ENCODE results near the gene CLASP1.
A peak's percentile ranks its signal among the peaks of the same experiment; 100 is the strongest.
"Not testable (repeated sequence)": the region's sequence is repeated elsewhere in the genome, so short reads cannot be mapped to it uniquely, and the experiment has no call there.

CLASP1 gene

DNA sequence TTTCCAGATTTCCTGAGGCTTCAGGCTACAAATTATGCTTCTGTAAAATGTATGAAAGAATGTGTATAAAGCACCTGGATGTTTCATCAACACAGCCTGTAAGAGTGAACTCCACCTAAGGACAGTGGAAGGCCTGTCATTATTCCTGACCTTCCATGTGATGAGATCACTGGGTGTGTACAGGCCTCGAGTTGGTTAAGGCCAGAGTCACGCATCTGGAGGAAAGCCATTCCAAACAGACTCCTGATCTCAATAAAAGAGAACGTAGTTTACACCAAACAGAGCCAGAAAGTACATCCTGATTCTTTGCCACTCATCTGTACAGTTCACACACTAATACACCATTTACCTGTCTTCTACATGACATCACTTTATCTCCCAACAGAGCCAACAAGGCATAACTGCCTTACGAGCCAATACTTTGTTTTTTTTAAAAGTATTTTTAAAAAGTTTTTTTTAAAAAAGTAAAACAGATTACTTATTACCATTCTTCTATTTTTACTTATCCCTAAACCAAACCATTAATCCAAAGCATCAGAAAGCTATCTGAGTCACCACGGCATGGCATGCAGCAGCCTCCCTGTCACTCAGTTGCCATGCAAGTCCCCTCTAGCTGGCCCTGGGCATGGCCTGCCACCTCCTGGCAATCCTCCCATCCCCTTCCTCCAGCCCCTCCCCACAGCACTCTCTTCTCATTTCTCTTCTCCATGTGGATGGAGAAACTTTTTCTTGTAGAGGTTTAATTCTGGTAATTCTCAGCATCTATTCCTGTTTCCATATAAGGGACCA is 285.4 kb downstream of the CLASP1 start:
- no peak for DNase-seq

DNA sequence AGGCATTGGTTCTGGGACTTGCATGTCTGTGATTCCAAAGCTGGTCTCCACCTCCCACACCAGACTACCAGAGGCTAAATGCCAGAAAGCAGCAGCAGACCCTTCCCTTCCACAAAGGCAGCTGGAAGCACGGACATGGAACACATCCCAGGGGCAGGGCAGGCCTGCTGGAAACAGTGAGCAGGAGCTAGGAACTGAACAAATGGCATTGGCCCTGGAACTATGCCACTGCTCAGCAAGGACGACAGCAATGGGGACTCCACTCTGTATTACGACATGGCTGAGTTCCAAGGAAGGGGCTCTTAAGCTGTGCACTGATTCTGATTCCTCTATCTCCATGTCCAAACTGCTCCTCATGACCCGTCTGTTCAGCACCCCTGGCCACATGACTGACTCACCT is 286.5 kb downstream of the CLASP1 start:
- peak; percentile 15 for DNase-seq

DNA sequence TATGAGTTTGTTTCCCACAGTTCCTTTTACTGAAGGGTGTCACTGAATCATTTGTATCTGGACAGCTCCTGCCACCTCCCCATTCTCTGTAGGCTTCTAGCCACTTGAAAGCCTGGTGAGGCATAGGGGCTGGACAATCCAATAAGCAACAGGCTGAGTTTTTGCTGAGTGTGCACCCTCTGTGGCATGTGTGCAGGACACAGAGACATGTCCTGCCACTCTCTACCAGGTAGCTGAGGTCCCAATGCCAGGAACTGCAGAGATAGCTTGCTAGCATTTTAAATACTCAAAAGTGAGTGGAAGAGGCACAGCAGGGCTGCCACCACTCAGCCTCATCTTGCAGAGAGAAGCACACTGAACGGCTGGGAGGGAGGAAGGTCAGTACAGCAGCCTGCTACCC is 287.0 kb downstream of the CLASP1 start:
- no peak for DNase-seq

DNA sequence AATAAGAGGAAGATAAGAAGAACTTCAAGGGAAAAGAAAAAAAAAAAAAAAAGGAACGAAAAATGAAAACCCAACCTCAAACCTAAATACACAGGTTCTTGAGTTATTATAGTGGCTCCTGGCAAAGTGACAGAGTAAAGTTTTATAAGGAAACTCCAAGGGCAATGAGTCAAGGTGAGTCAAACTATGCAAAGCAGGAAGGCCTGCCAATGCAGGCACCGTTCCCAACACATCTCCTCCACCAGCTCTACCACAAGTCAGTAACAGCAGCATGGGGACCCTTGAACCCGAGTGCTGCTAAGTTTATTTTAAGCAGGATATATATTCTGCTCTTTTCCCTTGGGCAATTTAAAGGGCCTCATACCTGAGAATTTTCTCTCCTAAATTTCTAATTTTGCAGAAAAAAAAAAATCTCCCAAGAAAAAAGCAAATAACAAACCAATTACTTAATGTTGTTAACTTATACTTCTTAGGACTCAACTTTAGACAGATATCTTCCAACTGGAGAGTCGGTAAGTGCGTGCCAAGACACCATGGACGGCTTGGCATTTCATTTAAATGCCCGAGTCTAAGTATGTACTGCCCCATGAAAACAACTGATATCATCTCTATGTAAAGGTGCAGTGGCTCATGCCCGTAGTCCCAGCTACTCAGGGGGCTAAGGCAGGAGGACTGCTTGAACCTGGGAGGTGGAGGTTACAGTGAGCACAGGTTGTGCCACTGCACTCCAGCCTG is 288.5 kb downstream of the CLASP1 start:
- DNase-seq: no peak

DNA sequence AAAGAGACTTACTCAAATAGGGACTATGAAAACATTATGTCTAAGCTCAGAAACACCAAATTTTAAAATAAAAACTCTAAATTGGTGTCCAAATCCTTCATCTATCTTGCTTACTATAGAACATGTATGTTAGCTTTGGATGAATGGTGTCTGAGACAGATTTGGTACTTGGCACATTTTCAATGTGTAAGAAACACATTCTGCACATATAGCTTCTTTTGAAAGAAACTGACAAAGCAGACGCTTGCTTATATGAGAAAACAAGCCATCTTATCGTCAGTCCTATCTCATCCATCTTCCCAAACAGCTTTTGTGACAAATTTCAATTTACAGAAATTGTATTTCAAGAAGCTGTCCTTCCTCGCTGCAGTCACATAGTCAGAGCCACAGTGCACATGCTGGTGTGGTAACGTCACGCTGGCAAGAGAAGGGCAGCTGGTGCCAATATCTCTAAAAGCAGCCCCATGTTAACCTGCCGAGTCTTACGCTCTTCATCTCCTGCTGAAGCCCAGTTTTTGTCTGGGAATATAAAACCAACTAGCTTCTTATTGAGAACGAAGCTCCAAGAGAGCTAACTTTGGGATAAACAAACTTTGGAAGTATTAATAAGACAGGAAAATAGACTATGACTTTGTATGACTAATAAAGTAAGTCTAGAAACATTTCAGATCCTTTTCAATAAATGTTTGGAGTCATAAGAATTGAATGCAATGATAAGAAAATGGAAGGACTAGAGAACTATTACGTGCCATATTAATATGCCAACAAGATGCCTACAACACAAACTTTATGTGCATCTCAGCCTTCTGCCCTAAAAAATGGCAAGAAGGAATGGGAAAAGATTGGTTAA is 289.3 kb downstream of the CLASP1 start:
- no peak for DNase-seq

DNA sequence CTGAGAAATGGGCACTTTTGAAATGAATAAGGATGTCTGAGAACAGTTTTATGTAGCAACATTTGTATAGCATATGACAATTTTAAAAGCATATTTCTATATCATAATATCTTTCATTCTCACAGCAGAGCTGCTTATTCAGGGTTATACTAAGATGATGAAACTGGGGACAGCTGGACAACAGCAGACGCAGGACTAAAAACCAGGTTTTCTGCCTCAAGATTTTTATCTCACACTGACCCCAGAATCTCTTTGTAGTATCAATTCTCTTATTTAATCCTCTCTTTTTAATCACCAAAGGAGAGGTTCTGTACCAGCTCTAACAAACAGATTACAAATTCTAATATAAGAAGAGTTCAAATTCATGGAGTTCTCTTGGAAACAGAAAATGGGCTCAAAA is 290.1 kb downstream of the CLASP1 start:
- no peak for DNase-seq

DNA sequence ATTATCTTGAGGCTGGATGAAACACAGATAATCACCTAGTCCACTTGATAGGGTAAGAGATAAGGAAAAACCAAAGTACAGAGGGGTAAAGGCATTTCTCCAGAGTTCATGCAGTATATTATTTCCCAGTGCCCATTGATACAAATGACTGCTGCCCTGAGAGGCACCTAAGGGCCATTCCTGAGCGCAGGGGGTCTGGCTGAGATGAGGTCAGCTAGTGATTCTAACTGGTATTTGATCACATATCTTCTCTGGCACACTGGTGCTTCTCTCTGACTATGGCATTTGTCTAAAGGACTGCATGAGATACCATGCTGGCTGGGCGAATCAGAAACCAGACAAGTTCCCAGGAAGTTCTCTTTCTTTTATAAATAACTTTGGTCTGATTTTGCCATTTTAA is 291.0 kb downstream of the CLASP1 start:
- DNase-seq: no peak

DNA sequence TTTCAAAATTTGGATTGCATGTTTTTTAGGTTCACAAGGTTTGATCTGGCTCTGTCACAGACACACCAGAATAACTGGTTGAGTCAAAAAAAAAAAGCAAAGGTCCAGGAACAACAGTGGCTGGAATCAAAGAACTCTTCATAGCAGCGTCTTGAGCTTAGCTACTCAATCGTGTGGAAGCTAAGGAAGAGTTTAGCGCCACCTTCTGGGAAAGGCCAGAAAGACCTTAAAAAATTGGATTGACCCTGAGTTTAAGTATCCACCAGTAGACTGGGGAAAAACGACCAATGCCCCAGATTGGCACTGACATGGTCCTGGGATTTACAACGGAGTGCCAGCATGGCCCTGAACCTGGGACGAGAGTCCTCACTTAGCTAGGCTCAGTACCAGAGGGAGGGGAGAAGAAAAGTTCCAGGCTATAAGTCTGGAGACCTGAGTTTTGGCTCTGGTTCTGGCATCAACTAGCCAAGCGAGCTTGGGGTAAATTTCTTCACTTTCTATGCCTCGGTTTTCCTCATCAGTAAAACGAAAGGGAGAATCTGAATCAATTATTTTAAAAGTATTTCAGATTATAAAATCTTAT is 293.1 kb downstream of the CLASP1 start:
- peak; percentile 34 for DNase-seq

DNA sequence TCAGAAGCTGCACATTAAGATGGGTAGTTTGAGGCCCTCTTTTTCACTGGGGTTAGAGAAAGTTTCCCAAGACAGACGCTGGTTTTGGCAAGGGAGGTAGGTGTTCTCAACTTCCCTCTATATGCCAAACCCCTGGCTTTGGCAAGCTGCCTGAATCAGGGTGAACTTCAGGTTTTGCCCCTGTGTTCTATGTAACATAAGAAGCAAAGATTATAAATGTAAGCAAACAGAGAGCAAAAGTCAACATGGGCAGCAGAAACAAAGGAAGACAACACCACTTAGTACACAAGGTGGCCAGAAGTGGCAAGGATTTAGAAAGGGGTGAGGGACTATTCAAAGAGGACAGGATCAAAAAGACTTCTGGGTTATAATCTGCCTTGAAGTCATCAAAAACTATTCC is 293.8 kb downstream of the CLASP1 start:
- DNase-seq: peak; percentile 37

DNA sequence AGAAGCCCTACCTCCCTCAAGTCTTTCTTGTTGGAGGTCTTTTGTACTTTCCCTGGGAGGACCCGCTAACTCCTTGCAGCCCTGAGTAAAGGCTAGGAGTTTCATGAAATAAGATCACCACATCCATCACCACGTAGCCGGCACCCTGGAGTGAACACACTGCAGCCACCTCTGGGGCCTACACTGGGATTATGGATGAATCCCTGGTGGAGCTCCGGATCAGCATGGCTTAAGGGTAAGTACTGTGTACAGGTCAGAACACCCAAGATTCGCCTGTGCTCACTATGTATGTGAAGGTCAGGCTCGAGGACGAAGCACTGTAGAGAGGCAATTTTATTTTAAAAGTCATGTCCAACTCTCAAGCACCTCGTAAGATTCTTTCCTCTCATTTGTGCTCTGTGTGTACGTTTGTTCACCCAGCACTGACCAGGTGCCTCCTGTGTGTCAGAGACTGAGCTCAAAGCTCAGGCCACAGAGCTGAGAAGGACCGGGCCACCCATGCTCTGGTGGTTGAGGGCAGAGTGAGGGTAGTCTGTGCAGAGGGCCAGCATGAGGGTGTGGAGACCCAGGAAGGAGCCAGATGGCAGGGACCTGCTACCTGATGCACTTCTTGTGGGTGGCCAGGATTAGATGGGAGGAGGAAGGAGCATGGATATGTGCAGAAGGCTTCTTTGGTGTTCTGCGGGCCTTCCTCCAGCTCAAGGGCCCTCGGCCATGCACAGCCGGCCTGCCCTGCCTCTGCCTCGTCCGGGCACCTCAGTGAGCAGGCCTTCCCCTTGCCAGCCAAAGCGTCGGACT is 297.5 kb downstream of the CLASP1 start:
- DNase-seq: no peak

DNA sequence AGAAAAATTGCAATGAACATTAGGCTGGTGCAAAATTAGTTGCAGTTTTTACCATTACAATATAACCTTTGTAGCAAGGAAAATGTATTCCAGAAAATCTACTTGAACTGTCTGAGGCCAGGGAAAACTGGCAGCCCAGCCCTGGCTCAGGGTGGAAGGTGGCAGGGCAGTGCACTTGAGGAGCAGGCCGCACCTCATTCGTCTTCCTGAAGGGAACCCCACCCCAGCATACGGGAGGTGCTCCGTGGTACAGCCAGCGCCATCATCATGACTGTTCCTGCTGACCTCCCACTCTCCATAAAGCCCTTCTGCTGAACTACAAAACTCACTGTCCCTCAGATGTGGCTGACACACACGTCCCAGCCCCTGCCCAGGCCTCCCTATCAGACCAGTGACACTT is 298.4 kb downstream of the CLASP1 start:
- DNase-seq: no peak

DNA sequence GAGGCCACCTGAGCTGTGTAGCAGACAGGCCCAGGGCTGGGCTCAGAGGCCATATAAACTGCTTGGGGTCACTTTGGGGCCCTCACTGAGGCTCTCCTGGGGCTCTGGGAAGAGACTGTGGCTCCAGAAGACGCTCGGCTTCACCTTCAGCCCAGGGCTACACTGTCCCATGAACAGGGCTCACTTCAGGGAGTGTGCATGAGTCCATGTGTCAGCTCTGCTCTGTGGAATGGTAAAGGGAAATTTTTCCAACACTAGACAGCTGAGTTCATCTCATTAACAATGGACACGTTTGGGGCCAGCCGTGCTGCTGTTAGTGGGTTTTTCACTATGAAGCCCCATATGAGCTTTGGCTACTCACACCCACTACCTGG is 298.9 kb downstream of the CLASP1 start:
- no peak for DNase-seq

DNA sequence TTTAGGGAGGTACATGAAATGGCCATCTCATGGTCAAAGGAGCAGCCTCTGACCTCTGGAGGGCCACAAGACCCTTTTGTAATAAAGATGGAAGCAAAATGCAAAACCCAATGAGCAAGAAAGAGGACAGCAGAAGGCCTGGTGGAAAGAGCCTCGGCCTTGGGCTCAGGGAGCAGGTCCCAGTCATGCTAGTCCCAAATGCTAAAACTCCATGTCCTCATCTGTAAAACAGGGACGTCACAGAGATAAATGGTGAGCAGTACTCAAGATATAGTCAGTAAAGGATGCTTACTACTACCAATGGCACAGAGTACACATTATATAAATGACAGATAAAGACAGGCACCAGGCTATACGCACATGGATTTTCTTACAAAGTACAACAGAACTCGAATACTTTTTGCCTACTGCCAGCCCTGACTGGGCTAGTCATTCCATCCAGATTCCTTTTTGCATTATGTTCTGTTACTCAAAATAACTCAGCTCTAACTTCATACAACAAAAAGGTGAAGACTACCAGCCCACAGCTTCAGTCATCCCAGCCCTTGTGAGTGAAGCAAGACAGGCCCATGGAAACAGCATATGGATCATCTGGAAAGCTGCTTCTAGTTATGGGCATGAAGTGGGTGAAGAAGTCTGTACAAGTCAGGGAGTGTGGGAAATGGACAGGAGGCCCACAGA is 299.4 kb downstream of the CLASP1 start:
- no peak for DNase-seq

DNA sequence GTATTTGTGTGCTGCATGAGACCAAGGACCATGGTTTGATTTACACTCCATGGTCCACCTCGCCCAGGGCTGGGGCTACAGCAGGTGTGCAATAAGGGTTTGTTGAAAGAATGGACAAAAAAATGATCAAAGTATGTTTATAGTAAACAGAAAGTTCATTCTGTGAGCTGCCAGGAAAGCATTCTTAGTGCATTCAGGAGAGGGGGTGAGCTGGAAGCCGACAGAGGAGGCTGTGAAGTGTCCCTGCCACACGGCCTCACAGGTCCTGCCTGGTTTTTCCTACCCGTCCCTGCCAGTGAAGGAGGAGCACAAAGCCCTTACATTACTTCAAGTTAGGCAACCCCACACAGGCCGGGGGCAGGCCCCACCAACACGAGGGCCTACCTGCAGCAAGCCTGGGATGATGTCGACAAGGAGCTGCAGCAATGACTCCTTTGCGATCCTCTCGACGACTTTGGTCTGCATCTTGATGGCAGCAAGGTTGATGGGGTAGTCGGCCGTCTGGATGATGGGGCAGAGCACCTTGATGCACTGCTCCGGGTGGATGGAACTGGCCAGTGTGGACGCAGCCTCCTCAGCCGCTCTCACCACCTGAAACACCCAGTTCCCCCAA is 301.0 kb downstream of the CLASP1 start:
- no peak for DNase-seq

DNA sequence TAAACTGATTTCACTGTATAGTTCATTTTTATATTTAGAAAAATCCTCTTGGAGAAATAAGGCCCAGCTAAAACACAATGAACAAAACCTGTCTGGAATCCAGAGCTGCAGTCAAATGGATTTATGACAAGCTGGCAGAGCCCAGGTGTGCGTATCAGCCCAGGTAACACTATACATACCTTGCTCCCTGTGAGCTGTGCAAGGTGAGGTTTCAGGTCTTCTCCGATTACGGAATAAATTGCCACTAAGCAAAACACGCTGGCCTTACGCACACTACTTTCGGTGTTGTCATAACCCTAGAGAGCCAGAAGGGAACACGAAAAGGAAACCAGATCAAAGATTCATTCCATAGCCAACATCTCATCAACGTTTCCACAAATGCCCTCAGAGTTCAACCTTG is 302.4 kb downstream of the CLASP1 start:
- DNase-seq: no peak

DNA sequence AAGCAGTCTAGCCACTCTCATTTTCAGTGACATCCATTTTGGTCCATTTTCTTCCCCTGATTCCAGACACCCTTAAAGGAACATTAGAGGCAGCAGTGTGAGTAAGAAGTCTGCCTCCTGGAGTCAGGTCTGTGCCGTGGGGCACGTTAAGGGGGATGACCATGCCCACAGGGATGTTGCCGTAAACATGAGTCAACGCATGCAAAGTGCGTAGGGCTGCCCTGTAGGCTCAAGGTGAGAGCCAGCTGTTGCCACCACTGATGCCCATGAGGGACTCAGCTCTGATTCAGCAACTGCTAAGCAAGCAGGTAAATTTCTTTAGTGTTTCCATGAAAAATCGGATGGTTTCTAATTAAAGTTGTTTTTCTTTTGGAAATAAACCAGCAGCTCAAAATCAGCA is 302.9 kb downstream of the CLASP1 start:
- no peak for DNase-seq

DNA sequence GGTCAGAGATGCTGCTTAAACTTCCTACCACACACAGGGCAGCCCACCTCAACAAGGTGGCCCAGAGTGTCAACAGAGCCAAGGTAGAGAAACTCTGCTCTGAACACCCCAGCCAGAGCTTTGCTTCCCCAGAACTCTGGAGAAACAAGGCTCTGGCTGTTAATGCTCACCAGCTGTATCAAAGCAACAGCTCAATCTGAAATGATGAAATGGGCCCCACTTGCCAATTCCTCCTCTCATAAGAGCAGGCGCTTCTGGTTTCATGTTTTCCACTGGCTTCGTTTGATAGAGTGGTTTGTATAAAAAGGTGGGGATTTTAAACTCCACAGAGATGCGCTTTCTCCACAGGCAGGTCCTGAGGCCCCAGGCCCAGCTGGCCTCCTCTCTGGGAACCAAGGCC is 303.4 kb downstream of the CLASP1 start:
- no peak for DNase-seq

DNA sequence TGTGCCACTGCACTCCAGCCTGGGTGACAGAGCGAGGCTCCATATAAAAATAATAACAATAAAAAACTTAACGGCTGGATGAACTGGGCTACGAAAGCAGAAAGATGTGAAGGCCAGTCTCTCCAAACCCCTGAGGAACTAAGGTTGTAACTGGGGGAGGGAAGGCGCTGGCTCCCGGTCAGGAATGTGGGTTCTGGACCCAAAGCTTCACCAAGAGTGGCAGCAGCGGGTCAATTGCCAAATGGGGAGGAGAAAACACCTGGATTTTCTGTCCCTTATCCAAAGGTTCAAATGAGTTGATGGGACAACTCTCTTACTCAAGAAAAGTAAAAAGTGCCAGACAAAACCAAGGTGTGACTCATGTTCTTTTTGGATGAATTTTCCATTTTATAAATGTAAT is 304.2 kb downstream of the CLASP1 start:
- no peak for DNase-seq

DNA sequence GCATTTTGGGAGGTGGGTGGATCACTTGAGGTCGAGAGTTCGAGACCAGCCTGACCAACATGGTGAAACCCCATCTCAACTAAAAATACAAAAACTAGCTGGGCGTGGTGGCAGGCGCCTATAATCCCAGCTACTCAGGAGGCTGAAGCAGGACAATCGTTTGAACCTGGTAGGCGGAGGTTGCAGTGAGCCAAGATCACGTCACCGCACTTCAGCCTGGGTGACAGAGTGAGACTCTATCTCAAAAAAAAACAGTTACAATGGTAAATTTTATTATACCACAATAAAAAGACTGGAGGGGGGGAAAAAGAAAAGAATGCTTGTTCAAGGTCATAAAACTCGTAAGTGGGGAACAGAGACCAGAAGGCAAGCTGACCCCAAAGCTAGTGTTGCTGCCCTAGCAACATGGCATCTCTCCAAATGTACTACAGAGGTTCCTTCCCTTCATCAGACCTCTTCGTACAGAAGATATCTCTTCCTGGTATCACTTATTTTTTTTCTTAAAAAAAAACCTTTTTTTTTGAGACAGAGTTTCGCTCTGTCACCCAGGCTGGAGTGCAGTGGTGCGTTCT is 305.3 kb downstream of the CLASP1 start:
- not testable (repeated sequence) for DNase-seq

DNA sequence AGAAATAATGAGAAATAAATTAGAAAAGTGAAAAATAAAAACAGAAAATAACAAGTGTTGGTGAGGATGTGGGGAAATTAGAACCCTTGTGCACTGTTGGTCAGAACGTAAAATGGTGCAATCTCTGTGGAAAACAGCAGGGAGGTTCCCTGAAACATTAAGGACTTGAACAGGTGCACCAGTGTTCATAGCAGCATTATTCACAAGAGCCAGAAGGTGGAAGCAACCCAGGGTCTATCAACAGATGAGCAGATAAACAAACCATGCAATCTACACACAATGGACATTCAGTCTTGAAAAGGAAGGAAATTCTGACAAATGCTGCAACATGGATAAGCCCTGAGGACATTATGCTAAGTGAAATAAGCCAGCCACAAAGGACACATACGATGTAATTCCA is 306.1 kb downstream of the CLASP1 start:
- no peak for DNase-seq

DNA sequence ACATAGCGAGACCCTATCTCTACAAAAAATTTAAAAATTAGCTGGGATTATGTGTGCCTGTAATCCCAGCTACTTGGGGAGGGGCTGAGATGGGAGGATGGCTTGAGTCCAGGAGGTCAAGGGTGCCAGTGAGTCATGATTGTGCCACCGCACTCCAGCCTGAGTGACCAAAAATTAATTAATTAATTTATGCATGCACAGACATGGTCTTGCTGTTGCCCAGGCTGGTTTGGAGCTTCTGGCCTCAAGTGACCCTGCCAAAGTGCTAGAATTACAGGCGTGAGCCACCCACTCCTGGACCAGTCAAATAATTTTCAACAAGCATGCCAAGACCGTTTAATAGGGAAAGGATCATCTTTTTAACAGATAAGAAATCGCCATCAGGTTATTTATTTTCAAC is 306.5 kb downstream of the CLASP1 start:
- DNase-seq: no peak
